Measurements from ENCODE around the gene PLXNA2. TPM values are rescaled to one million over a fixed set of nuclear protein-coding genes. Genes with fewer than 3 reads are reported as not detected.

Gene PLXNA2
- total RNA-seq, 1 experiment from 2014 or later, result 0.89 TPM

- POLR2A ChIA-PET, result interaction anchor here (0.8 kb wide), 1 partner anchor 13 kb away, joined by 3 read pairs; no protein-coding TSS in a partner anchor
- Histone ChIP-seq H3K79me2 (ENCODE audit: insufficient read depth, low read length) (no peaks in the 10 kb centered on the region), H3K27ac (ENCODE audit: low read depth, low read length) (no peak overlapping the region), H3K9me3 (ENCODE audit: control insufficient read depth in 1 of 2, insufficient read depth in 1 of 2, low read depth in 1 of 2, low read length in 2 of 2) (no peaks in the 10 kb centered on the region), H3K4me2 (ENCODE audit: low read length) (no peak overlapping the region), H3K4me3 (replicated peaks in 1 of 2; ENCODE audit: low read depth in 1 of 2, low read length in 2 of 2) (no peak overlapping the region), H3K27me3 (ENCODE audit: insufficient read depth, low read length) (0 out of 2 replicates have a peak, but pooled peaks cover 4% of the 10 kb centered on the region), H3K36me3 (ENCODE audit: control insufficient read depth in 1 of 2, insufficient read depth in 2 of 2, low read length in 2 of 2) (no peaks in the 10 kb centered on the region), H3K9ac (ENCODE audit: low read length) (no peak overlapping the region), H3K4me1 (ENCODE audit: control insufficient read depth in 1 of 2, insufficient read depth in 2 of 2, low read length in 2 of 2) (no peaks in the 10 kb centered on the region), H2AFZ (ENCODE audit: low read depth, low read length, poor library complexity, severe bottlenecking) (no peak overlapping the region), H3K9me2 (ENCODE audit: insufficient read depth) (no peaks in the 10 kb centered on the region), H4K20me1 (ENCODE audit: insufficient read depth) (no peaks in the 10 kb centered on the region)
- BruUV-seq (replicated peaks), result no TSS peak
- DNase-seq (ENCODE audit: low read depth, low spot score), result no peak
- TF ChIP-seq SP1 (IDR thresholded peaks at IDR 0.05; ENCODE audit: low read depth), result no peak
- no peak for TF ChIP-seq EZH2phosphoT487 (IDR thresholded peaks at IDR 0.05; ENCODE audit: borderline replicate concordance)
- no peak for TF ChIP-seq ELF1 (IDR thresholded peaks at IDR 0.05; ENCODE audit: borderline replicate concordance, low read depth)
- TF ChIP-seq POLR2A (IDR thresholded peaks at IDR 0.05; ENCODE audit: borderline replicate concordance, extremely low read depth, insufficient read depth, insufficient read length), result no peak
- no peak for TF ChIP-seq JUND (IDR thresholded peaks at IDR 0.05)
- no peak for TF ChIP-seq ATF3 (IDR thresholded peaks at IDR 0.05)
- TF ChIP-seq SIN3A (IDR thresholded peaks at IDR 0.05; ENCODE audit: low read depth), result no peak
- TF ChIP-seq FOSL1 (IDR thresholded peaks at IDR 0.05; ENCODE audit: low read depth), result no peak
- TF ChIP-seq TCF7L2 (IDR thresholded peaks at IDR 0.05; ENCODE audit: borderline replicate concordance, extremely low read depth, insufficient read depth, insufficient read length), result no peak
- no peak for TF ChIP-seq RAD21 (IDR thresholded peaks at IDR 0.05; ENCODE audit: low read depth)
- no peak for TF ChIP-seq SRF (IDR thresholded peaks at IDR 0.05; ENCODE audit: low read depth)
- ATAC-seq, result no peak
- intact Hi-C loops (cut with micrococcal nuclease), result no loop called here
- CTCF ChIA-PET, result no interaction called here
- RAD21 ChIA-PET (ENCODE audit: low non-redundant PET in 1 of 2, low total read pairs in 2 of 2, uncharacterized antibody in 2 of 2, unreplicated experiment in 2 of 2), result no interaction called here
Observed at GRCh38 chr1:208208132-208208487, 36.1 kb downstream of the PLXNA2 start.

- Histone ChIP-seq H2AFZ (ENCODE audit: low read depth, low read length, poor library complexity, severe bottlenecking) (no peak overlapping the region), H3K79me2 (ENCODE audit: insufficient read depth, low read length) (no peaks in the 10 kb centered on the region), H3K4me2 (ENCODE audit: low read length) (no peak overlapping the region), H3K27ac (ENCODE audit: low read depth, low read length) (no peak overlapping the region), H3K4me3 (replicated peaks in 1 of 2; ENCODE audit: low read depth in 1 of 2, low read length in 2 of 2) (no peak overlapping the region), H4K20me1 (ENCODE audit: insufficient read depth) (no peaks in the 10 kb centered on the region), H3K27me3 (ENCODE audit: insufficient read depth, low read length) (0 out of 2 replicates have a peak, but pooled peaks cover 4% of the 10 kb centered on the region), H3K9ac (ENCODE audit: low read length) (no peak overlapping the region), H3K9me2 (ENCODE audit: insufficient read depth) (no peaks in the 10 kb centered on the region), H3K36me3 (ENCODE audit: control insufficient read depth in 1 of 2, insufficient read depth in 2 of 2, low read length in 2 of 2) (no peaks in the 10 kb centered on the region), H3K9me3 (ENCODE audit: control insufficient read depth in 1 of 2, insufficient read depth in 1 of 2, low read depth in 1 of 2, low read length in 2 of 2) (no peaks in the 10 kb centered on the region), H3K4me1 (ENCODE audit: control insufficient read depth in 1 of 2, insufficient read depth in 2 of 2, low read length in 2 of 2) (no peaks in the 10 kb centered on the region)
- ChIA-PET RAD21 (ENCODE audit: low non-redundant PET in 1 of 2, low total read pairs in 2 of 2, uncharacterized antibody in 2 of 2, unreplicated experiment in 2 of 2) (no interaction called here), POLR2A (interaction anchor here (0.8 kb wide), 1 partner anchor 12 kb away, joined by 3 read pairs; no protein-coding TSS in a partner anchor), CTCF (no interaction called here)
- DNase-seq (ENCODE audit: low read depth, low spot score) (no peak), ATAC-seq (no peak)
- intact Hi-C loops (cut with micrococcal nuclease), result no loop called here
- no TSS peak for BruUV-seq (replicated peaks)
- TF ChIP-seq POLR2A (IDR thresholded peaks at IDR 0.05; ENCODE audit: borderline replicate concordance, extremely low read depth, insufficient read depth, insufficient read length), result no peak
- no peak for TF ChIP-seq RAD21 (IDR thresholded peaks at IDR 0.05; ENCODE audit: low read depth)
- no peak for TF ChIP-seq CBX3 (IDR thresholded peaks at IDR 0.05; ENCODE audit: low read depth)
- TF ChIP-seq ZBTB33 (IDR thresholded peaks at IDR 0.05; ENCODE audit: extremely low read depth, insufficient replicate concordance, low read length), result no peak
- no peak for TF ChIP-seq SRF (IDR thresholded peaks at IDR 0.05; ENCODE audit: low read depth)
Observed at GRCh38 chr1:208207388-208208131, 36.6 kb downstream of the PLXNA2 start.

Measured in HCT116 (cell line).